SU-DHL-6 (cell line): ENCODE measurements around the gene PEA15.

ENCODE experiments used
- H2AFZ ChIP-seq: fragments of 200-600 bp; sonication (generic); 2 replicates; pipeline ENCODE4 v1.6.1; 2014; ENCODE audit warnings: low read depth, mild to moderate bottlenecking, moderate library complexity, mixed read lengths, antibody characterized with exemption, low read length; ENCODE audit not compliant: severe bottlenecking
- H3F3A ChIP-seq: fragments of 200-600 bp; shearing (Covaris generic); 2 replicates; pipeline ENCODE4 v1.6.0; 2016; ENCODE audit warnings: antibody characterized with exemption, mild to moderate bottlenecking; ENCODE audit not compliant: insufficient read depth
- H3K27ac ChIP-seq: fragments of 200-600 bp; sonication (generic); 2 replicates; pipeline ENCODE4 v1.5.1; 2016; ENCODE audit warnings: low read depth, mild to moderate bottlenecking, low read length, moderate library complexity, mixed read lengths
- H3K27me3 ChIP-seq: fragments of 200-600 bp; sonication (generic), shearing (Covaris generic); 2 replicates; pipeline ENCODE4 v1.6.0; 2014; ENCODE audit warnings: mild to moderate bottlenecking, low read length
- H3K36me3 ChIP-seq: fragments of 200-600 bp; sonication (generic); 2 replicates; pipeline ENCODE4 v1.6.1; 2014; ENCODE audit warnings: mild to moderate bottlenecking, low read length, mixed read lengths
- H3K4me2 ChIP-seq: fragments of 300-600, 200-600 bp; shearing (Covaris generic), sonication (generic); 2 replicates; pipeline ENCODE4 v1.6.0; 2014; ENCODE audit warnings: low read length, low read depth, mild to moderate bottlenecking; ENCODE audit not compliant: poor library complexity, severe bottlenecking
- H3K4me3 ChIP-seq: fragments of 200-600 bp; sonication (generic); 2 replicates; pipeline ENCODE4 v1.5.1; 2014; ENCODE audit warnings: antibody characterized with exemption, low read length, mild to moderate bottlenecking, mixed read lengths; ENCODE audit not compliant: insufficient read depth, poor library complexity, severe bottlenecking
- H3K79me2 ChIP-seq: fragments of 200-600 bp; sonication (generic); 2 replicates; pipeline ENCODE4 v1.6.1; 2014; ENCODE audit warnings: mild to moderate bottlenecking, low read length, moderate library complexity; ENCODE audit not compliant: insufficient read depth
- H3K9ac ChIP-seq: fragments of 200-600 bp; sonication (generic); 2 replicates; pipeline ENCODE4 v1.7.0; 2014; ENCODE audit warnings: mild to moderate bottlenecking, low read length
- H3K9me2 ChIP-seq: fragments of 200-600 bp; sonication (generic); replicated peaks from 2 replicates; pipeline ENCODE4 v1.6.1; 2014; ENCODE audit warnings: low read length; ENCODE audit not compliant: insufficient read depth
- H3K9me3 ChIP-seq: fragments of 200-600 bp; sonication (generic); 2 replicates; pipeline ENCODE4 v1.6.1; 2014; ENCODE audit warnings: low read length, mixed read lengths; ENCODE audit not compliant: insufficient read depth
- H4K20me1 ChIP-seq: fragments of 200-600 bp; sonication (generic); 2 replicates; pipeline ENCODE4 v1.6.1; 2014; ENCODE audit warnings: low read depth, mild to moderate bottlenecking, antibody characterized with exemption, low read length, moderate library complexity, mixed read lengths
- EZH2phosphoT487 ChIP-seq: fragments of 200-600 bp; sonication (generic), shearing (Covaris generic); conservative IDR thresholded peaks from 2 replicates; pipeline ENCODE4 v1.6.1; 2018; ENCODE audit warnings: mild to moderate bottlenecking, antibody characterized with exemption, low read length, moderate library complexity, mixed read lengths
- TF ChIP-seq, protein P1 (sequence below): fragments of 200-600 bp; sonication (generic); IDR thresholded peaks from one replicate; pipeline ENCODE4 v1.5.1; 2017; ENCODE audit warnings: antibody characterized with exemption, mild to moderate bottlenecking, low read length, moderate library complexity; ENCODE audit not compliant: insufficient read depth, poor library complexity, severe bottlenecking

Gene PEA15

GRCh38 chr1:160225345-160225744 is 20.2 kb downstream of the PEA15 start:
- H3F3A ChIP-seq = no peaks in the 10 kb centered on the region
- H3K9ac ChIP-seq = no peak overlapping the region
- TF ChIP-seq, protein P1, sequence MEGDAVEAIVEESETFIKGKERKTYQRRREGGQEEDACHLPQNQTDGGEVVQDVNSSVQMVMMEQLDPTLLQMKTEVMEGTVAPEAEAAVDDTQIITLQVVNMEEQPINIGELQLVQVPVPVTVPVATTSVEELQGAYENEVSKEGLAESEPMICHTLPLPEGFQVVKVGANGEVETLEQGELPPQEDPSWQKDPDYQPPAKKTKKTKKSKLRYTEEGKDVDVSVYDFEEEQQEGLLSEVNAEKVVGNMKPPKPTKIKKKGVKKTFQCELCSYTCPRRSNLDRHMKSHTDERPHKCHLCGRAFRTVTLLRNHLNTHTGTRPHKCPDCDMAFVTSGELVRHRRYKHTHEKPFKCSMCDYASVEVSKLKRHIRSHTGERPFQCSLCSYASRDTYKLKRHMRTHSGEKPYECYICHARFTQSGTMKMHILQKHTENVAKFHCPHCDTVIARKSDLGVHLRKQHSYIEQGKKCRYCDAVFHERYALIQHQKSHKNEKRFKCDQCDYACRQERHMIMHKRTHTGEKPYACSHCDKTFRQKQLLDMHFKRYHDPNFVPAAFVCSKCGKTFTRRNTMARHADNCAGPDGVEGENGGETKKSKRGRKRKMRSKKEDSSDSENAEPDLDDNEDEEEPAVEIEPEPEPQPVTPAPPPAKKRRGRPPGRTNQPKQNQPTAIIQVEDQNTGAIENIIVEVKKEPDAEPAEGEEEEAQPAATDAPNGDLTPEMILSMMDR = no peak
- no peak for TF ChIP-seq EZH2phosphoT487
- H3K4me3 ChIP-seq = no peak overlapping the region
- H3K4me2 ChIP-seq = no peak overlapping the region
- no peaks in the 10 kb centered on the region for H3K79me2 ChIP-seq
- H4K20me1 ChIP-seq = no peaks in the 10 kb centered on the region
- H3K27ac ChIP-seq = no peak overlapping the region
- H2AFZ ChIP-seq = no peak overlapping the region
- peaks cover 11% of the 10 kb centered on the region; the same call in 1 of the 2 replicates for H3K36me3 ChIP-seq
- no peaks in the 10 kb centered on the region for H3K27me3 ChIP-seq
- no peaks in the 10 kb centered on the region for H3K9me2 ChIP-seq
- no peaks in the 10 kb centered on the region for H3K9me3 ChIP-seq

GRCh38 chr1:160226623-160227022 is 21.4 kb downstream of the PEA15 start:
- Histone ChIP-seq H3K79me2 (no peaks in the 10 kb centered on the region), H3K27ac (no peak overlapping the region), H4K20me1 (no peaks in the 10 kb centered on the region), H3K9ac (no peak overlapping the region), H3K9me3 (no peaks in the 10 kb centered on the region), H2AFZ (no peak overlapping the region), H3F3A (no peaks in the 10 kb centered on the region), H3K4me2 (no peak overlapping the region), H3K4me3 (no peak overlapping the region), H3K27me3 (no peaks in the 10 kb centered on the region), H3K9me2 (no peaks in the 10 kb centered on the region), H3K36me3 (peaks cover 19% of the 10 kb centered on the region)
- TF ChIP-seq, protein P1 = no peak
- no peak for TF ChIP-seq EZH2phosphoT487

DNA sequence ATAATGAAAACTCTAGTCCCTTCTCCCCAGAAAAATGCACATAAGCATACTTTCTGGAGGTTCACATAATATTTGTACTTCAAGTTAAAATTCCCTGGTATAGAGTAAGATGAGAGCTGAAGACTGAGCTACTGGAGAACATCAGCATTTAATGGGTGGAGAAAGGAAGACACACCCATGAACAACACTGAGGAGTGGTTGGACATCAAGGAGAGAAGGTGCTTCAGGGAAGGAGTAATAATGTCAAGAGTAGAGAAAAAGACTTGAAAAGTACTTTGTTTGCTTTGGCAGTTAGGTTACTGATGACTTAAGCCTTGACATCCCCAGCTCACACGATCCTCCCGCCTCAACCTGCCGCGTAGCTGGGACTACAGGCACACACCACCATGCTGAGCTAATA is 21.9 kb downstream of the PEA15 start:
- Histone ChIP-seq H3F3A (no peaks in the 10 kb centered on the region), H3K4me2 (no peak overlapping the region), H4K20me1 (no peaks in the 10 kb centered on the region), H3K4me3 (no peak overlapping the region), H3K9me2 (no peaks in the 10 kb centered on the region), H3K27me3 (no peaks in the 10 kb centered on the region), H3K9me3 (no peaks in the 10 kb centered on the region), H3K27ac (no peak overlapping the region), H3K9ac (no peak overlapping the region), H2AFZ (no peak overlapping the region), H3K36me3 (peaks cover 19% of the 10 kb centered on the region), H3K79me2 (no peaks in the 10 kb centered on the region)
- TF ChIP-seq, protein P1 = no peak
- no peak for TF ChIP-seq EZH2phosphoT487
